GM19099 (cell line): ENCODE results near the gene IL23R.

ENCODE experiments used
- POLR2A ChIP-seq: IDR thresholded peaks from 3 replicates; pipeline ENCODE4 v1.6.1; 2011; ENCODE audit warnings: low read depth; ENCODE audit not compliant: insufficient read length; ENCODE audit errors: extremely low read depth

Gene IL23R

DNA sequence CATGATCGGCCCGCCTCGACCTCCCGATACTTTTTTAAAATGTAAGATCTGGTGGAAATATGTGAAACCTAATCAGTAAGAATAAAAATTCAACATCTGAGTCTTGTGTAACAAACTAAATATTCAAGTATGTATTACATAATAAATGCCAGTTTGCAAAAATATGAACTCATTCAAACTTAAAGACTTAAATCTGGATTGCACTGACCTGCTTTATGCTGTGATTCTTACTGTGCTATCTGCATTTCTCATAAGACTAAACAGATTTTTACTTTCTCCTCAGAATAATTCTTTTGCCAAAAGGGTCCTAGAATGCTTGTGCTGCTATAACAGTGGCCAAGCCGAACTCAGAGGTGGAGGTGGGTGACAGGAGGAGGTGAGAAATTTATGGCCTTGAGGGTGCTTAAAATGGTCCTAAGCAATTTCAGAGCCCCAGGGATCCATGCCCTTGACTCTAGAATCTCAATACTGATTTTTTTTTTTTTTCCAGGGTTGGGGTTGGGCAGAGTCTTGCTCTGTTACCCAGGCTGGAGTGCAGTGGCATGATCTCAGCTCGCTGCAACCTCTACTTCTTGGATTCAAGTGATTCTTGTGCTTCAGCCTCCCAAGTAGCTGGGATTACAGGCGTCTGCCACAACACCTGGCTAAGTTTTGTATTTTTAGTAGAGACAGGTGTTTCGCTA lies 38.2 kb downstream of the IL23R start:
- TF ChIP-seq POLR2A = no peak

- TF ChIP-seq POLR2A = no peak
Measured at GRCh38 chr1:67208217-67208616, 42.0 kb downstream of the IL23R start.

GRCh38 chr1:67209521-67209920 lies 43.3 kb downstream of the IL23R start:
- TF ChIP-seq POLR2A = no peak

- TF ChIP-seq POLR2A = no peak
Measured at GRCh38 chr1:67211589-67212563, 45.6 kb downstream of the IL23R start.

GRCh38 chr1:67213164-67213563 lies 46.9 kb downstream of the IL23R start:
- TF ChIP-seq POLR2A = no peak

DNA sequence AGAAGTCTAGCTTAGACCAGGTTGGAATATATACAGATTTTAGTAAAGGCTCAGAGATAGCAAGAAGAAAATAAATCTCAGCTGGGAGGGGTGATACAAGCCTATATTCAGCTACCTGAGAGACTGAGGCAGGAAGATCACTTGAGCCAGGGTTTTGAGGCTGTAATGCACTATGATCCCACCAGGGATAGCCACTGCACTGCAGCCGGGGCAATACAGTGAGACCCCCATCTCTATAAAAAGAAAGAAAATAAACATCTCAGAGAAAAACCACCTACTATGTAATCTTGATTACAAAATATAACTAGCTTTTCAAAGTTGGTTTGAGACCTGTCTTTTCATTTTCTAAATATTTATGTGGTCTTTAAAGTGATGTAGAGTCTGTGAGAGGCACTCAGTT lies 47.7 kb downstream of the IL23R start:
- no peak for TF ChIP-seq POLR2A

GRCh38 chr1:67214420-67215174 lies 48.3 kb downstream of the IL23R start:
- TF ChIP-seq POLR2A = no peak

GRCh38 chr1:67216401-67216800 lies 50.1 kb downstream of the IL23R start:
- TF ChIP-seq POLR2A = no peak

- TF ChIP-seq POLR2A = no peak
Measured at GRCh38 chr1:67217417-67217816, 51.2 kb downstream of the IL23R start.

GRCh38 chr1:67217938-67218337 lies 51.7 kb downstream of the IL23R start:
- TF ChIP-seq POLR2A = no peak

GRCh38 chr1:67224856-67225255 lies 58.6 kb downstream of the IL23R start:
- TF ChIP-seq POLR2A = no peak

DNA sequence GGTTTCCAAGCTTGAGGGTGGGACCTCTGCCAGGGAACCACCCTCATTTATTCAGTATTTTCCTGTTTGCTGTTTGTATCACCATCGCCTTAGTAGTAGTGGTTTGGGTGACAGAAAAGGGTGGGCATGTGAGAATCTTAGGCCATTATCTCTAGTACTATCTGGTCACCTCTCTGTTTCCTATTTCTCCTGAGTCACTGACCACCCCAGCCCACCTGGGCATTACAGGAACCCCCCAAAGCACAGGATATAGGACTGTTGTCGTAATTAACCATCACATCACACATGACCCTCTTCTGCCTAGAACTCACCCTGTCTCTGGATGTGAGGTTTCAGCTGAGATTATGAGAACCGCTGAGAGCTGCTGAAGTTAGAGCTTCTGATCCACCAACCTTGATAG lies 60.4 kb downstream of the IL23R start:
- TF ChIP-seq POLR2A = no peak

DNA sequence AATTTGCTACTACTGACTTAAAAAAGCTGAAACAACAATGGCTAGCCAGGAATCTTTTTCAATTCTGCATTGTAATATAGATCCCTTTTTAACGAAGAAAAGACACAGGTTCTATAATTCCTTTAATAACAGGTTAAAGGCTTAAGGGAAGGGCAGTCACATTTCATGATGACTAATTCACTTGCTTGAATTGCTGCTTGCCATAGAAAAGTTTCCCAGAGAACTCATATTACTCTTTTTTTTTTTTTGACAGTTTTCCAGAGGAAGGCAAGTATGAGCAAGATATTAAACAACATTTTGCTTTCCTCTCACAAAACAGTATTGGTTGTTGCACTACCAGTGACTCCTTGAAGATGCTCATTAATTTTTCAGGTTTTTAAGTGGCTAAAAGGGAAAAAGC lies 60.9 kb downstream of the IL23R start:
- no peak for TF ChIP-seq POLR2A

- TF ChIP-seq POLR2A = no peak
Measured at GRCh38 chr1:67228791-67229190, 62.5 kb downstream of the IL23R start.

- no peak for TF ChIP-seq POLR2A
Measured at GRCh38 chr1:67230539-67230938, 64.3 kb downstream of the IL23R start.
